Muscle layer of duodenum (tissue), 2 donors: ENCODE data around the gene RABL2A.
"Not testable (repeated sequence)": the region's sequence is repeated elsewhere in the genome, so short reads cannot be mapped to it uniquely, and the experiment has no call there.

Experiments
- H3K27ac ChIP-seq: one replicate; pipeline ENCODE4 v1.7.0; 2013; ENCODE audit warnings: mild to moderate bottlenecking, low read length
- H3K27me3 ChIP-seq: one replicate; pipeline ENCODE4 v1.7.0; 2013; ENCODE audit warnings: low read depth, mild to moderate bottlenecking, control low read depth, low read length
- H3K36me3 ChIP-seq, 2 donors: one replicate each; pipeline ENCODE4 v1.7.0; 2013; ENCODE audit warnings: low read length in 2 of 2, control low read depth in 1 of 2, mild to moderate bottlenecking in 1 of 2; ENCODE audit not compliant: insufficient read depth in 2 of 2, control insufficient read depth in 1 of 2
- H3K4me1 ChIP-seq, 2 donors: one replicate each; pipeline ENCODE4 v1.7.0; 2013; ENCODE audit warnings: low read length in 2 of 2, mild to moderate bottlenecking in 2 of 2, control low read depth in 1 of 2, moderate library complexity in 1 of 2; ENCODE audit not compliant: insufficient read depth in 2 of 2, control insufficient read depth in 1 of 2
- H3K4me3 ChIP-seq, 2 donors: one replicate each; pipeline ENCODE4 v1.7.0; 2013; ENCODE audit warnings: low read length in 2 of 2, low read depth in 1 of 2, mild to moderate bottlenecking in 1 of 2
- H3K9me3 ChIP-seq, 2 donors: one replicate each; pipeline ENCODE4 v1.7.0; 2013; ENCODE audit warnings: low read length in 2 of 2, control low read depth in 1 of 2, mild to moderate bottlenecking in 1 of 2; ENCODE audit not compliant: control insufficient read depth in 1 of 2
- donor health status: healthy.

The RABL2A gene

GRCh38 chr2:113597572-113597971, 29.5 kb upstream of the RABL2A start:
- not testable (repeated sequence) for H3K27me3 ChIP-seq, H3K4me3 ChIP-seq, H3K4me1 ChIP-seq, H3K9me3 ChIP-seq, H3K27ac ChIP-seq, H3K36me3 ChIP-seq

- H3K27me3 ChIP-seq, H3K27ac ChIP-seq, H3K4me3 ChIP-seq, H3K4me1 ChIP-seq, H3K36me3 ChIP-seq, H3K9me3 ChIP-seq: not testable (repeated sequence)
Measured at GRCh38 chr2:113598180-113598579, 28.9 kb upstream of the RABL2A start.

DNA sequence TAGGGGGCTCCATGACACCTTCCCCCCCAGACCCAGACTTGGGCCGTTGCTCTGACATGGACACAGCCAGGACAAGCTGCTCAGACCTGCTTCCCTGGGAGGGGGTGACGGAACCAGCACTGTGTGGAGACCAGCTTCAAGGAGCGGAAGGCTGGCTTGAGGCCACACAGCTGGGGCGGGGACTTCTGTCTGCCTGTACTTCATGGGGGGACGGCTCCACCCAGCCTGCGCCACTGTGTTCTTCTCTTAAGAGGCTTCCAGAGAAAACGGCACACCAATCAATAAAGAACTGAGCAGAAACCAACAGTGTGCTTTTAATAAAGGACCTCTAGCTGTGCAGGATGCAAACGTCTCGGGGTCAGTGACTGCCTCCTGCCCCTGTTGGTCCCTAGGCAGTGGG, 28.3 kb upstream of the RABL2A start:
- not testable (repeated sequence) for H3K9me3 ChIP-seq, H3K36me3 ChIP-seq, H3K27ac ChIP-seq, H3K27me3 ChIP-seq, H3K4me1 ChIP-seq, H3K4me3 ChIP-seq

DNA sequence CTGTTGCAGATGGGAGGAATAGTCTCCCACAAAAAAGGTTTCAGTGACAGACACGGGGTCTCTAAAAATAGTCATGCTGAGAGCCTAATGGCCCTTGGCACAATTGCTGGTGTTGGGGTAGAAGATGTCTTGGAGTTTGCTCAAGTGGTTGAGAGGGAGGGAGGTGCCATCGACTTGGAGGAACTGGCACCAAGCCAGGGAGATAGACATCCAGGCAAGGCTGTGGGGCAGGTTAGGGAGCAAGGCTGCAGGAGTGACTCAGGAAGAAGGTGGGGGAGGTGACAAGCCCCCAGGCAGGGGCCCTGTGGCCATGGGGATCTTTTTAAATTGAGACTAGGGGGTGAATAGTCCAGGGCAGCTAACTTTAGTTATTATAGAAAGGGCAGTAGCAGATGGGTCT, 27.9 kb upstream of the RABL2A start:
- not testable (repeated sequence) for H3K9me3 ChIP-seq, H3K27ac ChIP-seq, H3K27me3 ChIP-seq, H3K36me3 ChIP-seq, H3K4me3 ChIP-seq, H3K4me1 ChIP-seq

DNA sequence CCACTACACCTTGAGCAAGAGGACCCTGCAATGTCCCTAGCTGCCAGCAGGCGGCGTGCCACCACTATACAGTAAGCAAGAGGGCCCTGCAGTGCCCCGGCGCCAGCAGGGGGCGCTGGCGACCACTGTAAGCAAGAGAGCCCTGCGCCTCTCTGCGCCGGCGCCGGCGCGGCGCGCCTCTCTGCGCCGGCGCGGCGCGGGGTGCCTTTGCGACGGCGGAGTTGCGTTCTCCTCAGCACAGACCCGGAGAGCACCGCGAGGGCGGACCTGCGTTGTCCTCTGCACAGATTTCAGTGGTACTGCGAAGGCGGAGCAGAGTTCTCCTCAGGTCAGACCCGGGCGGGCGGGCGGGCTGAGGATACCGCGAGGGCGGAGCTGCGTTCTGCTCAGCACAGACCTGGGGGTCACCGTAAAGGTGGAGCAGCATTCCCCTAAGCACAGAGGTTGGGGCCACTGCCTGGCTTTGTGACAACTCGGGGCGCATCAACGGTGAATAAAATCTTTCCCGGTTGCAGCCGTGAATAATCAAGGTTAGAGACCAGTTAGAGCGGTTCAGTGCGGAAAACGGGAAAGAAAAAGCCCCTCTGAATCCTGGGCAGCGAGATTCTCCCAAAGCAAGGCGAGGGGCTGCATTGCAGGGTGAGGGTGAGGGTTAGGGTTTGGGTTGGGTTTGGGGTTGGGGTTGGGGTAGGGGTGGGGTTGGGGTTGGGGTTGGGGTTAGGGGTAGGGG, 24.9 kb upstream of the RABL2A start:
- not testable (repeated sequence) for H3K4me3 ChIP-seq, H3K36me3 ChIP-seq, H3K27ac ChIP-seq, H3K4me1 ChIP-seq, H3K9me3 ChIP-seq, H3K27me3 ChIP-seq

GRCh38 chr2:113602869-113603466, 24.1 kb upstream of the RABL2A start:
- Histone ChIP-seq H3K27ac (no peak overlapping the region), H3K4me3 (peak overlapping the region; percentile 30 to 45), H3K27me3 (no peaks in the 10 kb centered on the region)

GRCh38 chr2:113603467-113604084, 23.5 kb upstream of the RABL2A start:
- not testable (repeated sequence) for H3K4me1 ChIP-seq, H3K36me3 ChIP-seq, H3K9me3 ChIP-seq, H3K27ac ChIP-seq, H3K27me3 ChIP-seq
- peak overlapping the region; percentile 30 to 52 for H3K4me3 ChIP-seq

More at GRCh38 chr2:113602869-113603466, 24.1 kb upstream of the RABL2A start:
- peaks cover 0 to 3% of the 10 kb centered on the region in 2 donors for H3K4me1 ChIP-seq
- H3K9me3 ChIP-seq, result no peaks in the 10 kb centered on the region
- no peaks in the 10 kb centered on the region for H3K36me3 ChIP-seq

DNA sequence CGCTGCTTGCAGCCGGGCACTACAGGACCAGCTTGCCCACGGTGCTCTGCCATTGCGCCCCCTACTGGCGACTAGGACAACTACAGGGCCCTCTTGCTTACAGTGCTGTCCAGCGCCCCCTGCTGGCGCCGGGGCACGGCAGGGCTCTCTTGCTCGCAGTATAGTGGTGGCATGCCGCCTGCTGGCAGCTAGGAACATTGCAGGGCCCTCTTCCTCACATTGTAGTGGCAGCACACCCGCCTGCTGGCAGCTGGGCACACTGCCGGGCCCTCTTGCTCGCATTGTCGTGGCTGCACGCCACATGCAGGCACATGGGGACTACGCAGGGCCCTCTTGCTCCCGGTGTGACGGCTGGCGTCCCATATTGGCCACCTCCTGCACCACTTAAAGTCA, 23.0 kb upstream of the RABL2A start:
- not testable (repeated sequence) for H3K36me3 ChIP-seq, H3K27me3 ChIP-seq, H3K9me3 ChIP-seq, H3K27ac ChIP-seq, H3K4me1 ChIP-seq
- H3K4me3 ChIP-seq, result peak overlapping the region in 1 of 2 donors; percentile 52

- not testable (repeated sequence) for H3K4me1 ChIP-seq, H3K27ac ChIP-seq, H3K36me3 ChIP-seq, H3K9me3 ChIP-seq, H3K27me3 ChIP-seq, H3K4me3 ChIP-seq
Measured at GRCh38 chr2:113604661-113605060, 22.4 kb upstream of the RABL2A start.

DNA sequence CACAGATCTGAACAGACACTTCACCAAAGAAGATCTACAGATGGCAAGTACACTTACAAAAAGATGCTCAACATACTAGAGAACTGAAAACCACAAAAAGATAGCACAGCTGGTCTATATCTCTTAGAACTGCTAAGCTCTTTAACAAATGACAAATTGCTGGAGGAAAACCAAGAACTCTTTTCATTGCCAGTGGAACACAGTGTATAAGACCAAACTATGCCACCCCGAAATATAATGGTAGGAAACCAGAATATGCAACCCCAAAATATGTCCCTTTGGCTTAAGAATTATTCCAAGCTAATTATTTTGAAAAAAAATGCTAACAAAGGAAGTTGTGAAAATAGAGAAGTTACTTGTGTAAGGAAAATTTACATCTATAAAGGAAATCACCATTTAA, 21.0 kb upstream of the RABL2A start:
- not testable (repeated sequence) for H3K4me1 ChIP-seq, H3K36me3 ChIP-seq, H3K27me3 ChIP-seq, H3K27ac ChIP-seq, H3K4me3 ChIP-seq, H3K9me3 ChIP-seq

DNA sequence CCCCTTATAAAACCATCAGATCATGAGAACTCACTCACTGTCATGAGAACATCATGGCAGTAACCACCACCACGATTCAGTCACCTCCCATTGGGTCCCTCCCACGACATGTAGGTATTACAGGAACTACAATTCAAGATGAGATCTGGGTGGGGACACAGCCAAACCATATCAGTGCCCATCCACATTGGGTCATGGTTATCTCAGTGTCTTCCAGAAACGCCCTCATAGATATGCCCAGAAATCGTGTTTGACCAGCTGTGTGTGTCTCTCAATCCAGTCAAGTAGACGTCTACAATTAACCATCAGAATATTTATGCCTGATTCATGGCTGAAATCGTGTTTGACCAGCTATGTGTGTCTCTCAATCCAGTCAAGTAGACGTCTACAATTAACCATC, 17.2 kb upstream of the RABL2A start:
- not testable (repeated sequence) for H3K27ac ChIP-seq, H3K36me3 ChIP-seq, H3K27me3 ChIP-seq, H3K4me3 ChIP-seq, H3K9me3 ChIP-seq, H3K4me1 ChIP-seq

- not testable (repeated sequence) for H3K27me3 ChIP-seq, H3K27ac ChIP-seq, H3K4me3 ChIP-seq, H3K9me3 ChIP-seq, H3K36me3 ChIP-seq, H3K4me1 ChIP-seq
Measured at GRCh38 chr2:113621002-113621401, 6.1 kb upstream of the RABL2A start.
